Endothelial cell of umbilical vein (primary cell): ENCODE results near the gene DIP2C. TPM values are rescaled to one million over a fixed set of nuclear protein-coding genes. Genes with fewer than 3 reads are reported as not detected.

ENCODE experiments used
- BruUV-seq: library from RNA; stranded (reverse); fragments of 400-500 nt; replicated peaks from 2 replicates; lab custom pipeline; 2021; lab: Mats Ljungman, UMichigan
- CTCF ChIA-PET: fragments of 300-600, 350-600 bp; sonication (Branson Sonifier 250); formaldehyde crosslinking; loops from one replicate; lab custom pipeline; 2021; ENCODE audit warnings: antibody characterized with exemption, inconsistent platforms; lab: Charles Lee
- POLR2A ChIA-PET: fragments of 300-600, 350-600 bp; sonication (Branson Sonifier 250); formaldehyde crosslinking; loops from one replicate; lab custom pipeline; 2021; ENCODE audit warnings: antibody characterized with exemption, inconsistent platforms; lab: Charles Lee
- DNase-seq: peaks from one replicate; pipeline ENCODE4 v3.0.0-alpha.2; 2011; ENCODE audit warnings: low read depth, low spot score
- FAIRE-seq: peaks from 2 replicates; lab custom pipeline; 2011; peaks lifted over from hg19 to GRCh38; lab: Jason Lieb, UNC
- H2AFZ ChIP-seq: 2 replicates; pipeline ENCODE4 v1.6.0; 2012; ENCODE audit warnings: low read depth, low read length, control low read depth, inconsistent platforms
- H3K27ac ChIP-seq: 2 replicates; pipeline ENCODE4 v1.5.1; 2011; ENCODE audit warnings: low read depth, mild to moderate bottlenecking, control low read depth, low read length, moderate library complexity; ENCODE audit not compliant: insufficient read depth
- H3K27me3 ChIP-seq, 2 experiments: 2 replicates each; pipeline versions ENCODE4 v1.6.0 to v1.6.1; 2011; ENCODE audit warnings: low read length in 2 of 2, mixed read lengths in 1 of 2; ENCODE audit not compliant: control insufficient read depth in 2 of 2, insufficient read depth in 2 of 2
- H3K36me3 ChIP-seq, 2 experiments: 2 replicates in 1 of 2; 3 replicates in 1 of 2; pipeline ENCODE4 v1.5.1; 2011; ENCODE audit warnings: low read length in 2 of 2, mild to moderate bottlenecking in 1 of 2, moderate library complexity in 1 of 2; ENCODE audit not compliant: control insufficient read depth in 2 of 2, insufficient read depth in 2 of 2; ENCODE audit errors: extremely low read depth in 1 of 2
- H3K4me1 ChIP-seq: 3 replicates; pipeline ENCODE4 v1.5.1; 2011; ENCODE audit warnings: mild to moderate bottlenecking, low read length; ENCODE audit not compliant: control insufficient read depth, insufficient read depth; ENCODE audit errors: extremely low read depth
- H3K4me2 ChIP-seq: 2 replicates; pipeline ENCODE4 v1.6.1; 2011; ENCODE audit warnings: low read length, control low read depth, mixed read lengths; ENCODE audit not compliant: insufficient read depth
- H3K4me3 ChIP-seq, 3 experiments: fragments of 200-600 bp in 1 of 3; sonication (generic), shearing (Covaris generic) in 1 of 3; replicated peaks in 1 of 3; 2 replicates each; pipeline ENCODE4 v1.5.1; 2011 to 2016; ENCODE audit warnings: control low read depth in 3 of 3, low read length in 3 of 3, mild to moderate bottlenecking in 2 of 3, inconsistent platforms in 1 of 3, low read depth in 1 of 3, moderate library complexity in 1 of 3; ENCODE audit not compliant: insufficient read depth in 1 of 3
- H3K79me2 ChIP-seq: 2 replicates; pipeline ENCODE4 v1.6.0; 2012; ENCODE audit warnings: low read length, inconsistent platforms; ENCODE audit not compliant: control insufficient read depth, insufficient read depth
- H3K9ac ChIP-seq: replicated peaks from 2 replicates; pipeline ENCODE3; 2011; ENCODE audit warnings: low read length, control low read depth; ENCODE audit not compliant: insufficient read depth; ENCODE audit errors: extremely low read depth
- H3K9me1 ChIP-seq: replicated peaks from 3 replicates; pipeline ENCODE4 v1.6.0; 2011; ENCODE audit warnings: mild to moderate bottlenecking, low read length; ENCODE audit not compliant: control insufficient read depth, insufficient read depth; ENCODE audit errors: extremely low read depth
- H3K9me3 ChIP-seq: replicated peaks from 2 replicates; pipeline ENCODE4 v1.5.1; 2012; ENCODE audit warnings: low read length, inconsistent platforms; ENCODE audit not compliant: control insufficient read depth, insufficient read depth
- H4K20me1 ChIP-seq: replicated peaks from 2 replicates; pipeline ENCODE3; 2011; ENCODE audit warnings: mild to moderate bottlenecking, low read length; ENCODE audit not compliant: control insufficient read depth, insufficient read depth; ENCODE audit errors: extremely low read depth
- EZH2 ChIP-seq: IDR thresholded peaks from 2 replicates; pipeline ENCODE4 v1.6.1; 2012; ENCODE audit warnings: borderline replicate concordance, low read depth, mild to moderate bottlenecking, moderate library complexity, low read length, inconsistent platforms; ENCODE audit not compliant: severe bottlenecking
- FOS ChIP-seq: IDR thresholded peaks from 2 replicates; pipeline ENCODE4 v1.6.1; 2011; ENCODE audit warnings: mild to moderate bottlenecking, low read length, moderate library complexity, borderline replicate concordance; ENCODE audit not compliant: insufficient read depth
- GATA2 ChIP-seq: IDR thresholded peaks from 2 replicates; pipeline ENCODE4 v1.7.0; 2011; ENCODE audit warnings: low read depth, mild to moderate bottlenecking, moderate library complexity, mixed read lengths, low read length; ENCODE audit not compliant: insufficient read length, insufficient read depth
- JUN ChIP-seq: IDR thresholded peaks from 2 replicates; pipeline ENCODE4 v1.6.1; 2011; ENCODE audit warnings: borderline replicate concordance, low read depth; ENCODE audit not compliant: insufficient read length, insufficient read depth
- MYC ChIP-seq: IDR thresholded peaks from one replicate; pipeline ENCODE4 v1.6.1; 2011; ENCODE audit warnings: mild to moderate bottlenecking, low read depth, low read length
- POLR2A ChIP-seq: IDR thresholded peaks from 2 replicates; pipeline ENCODE4 v1.6.1; 2012; ENCODE audit warnings: low read depth, mild to moderate bottlenecking, control low read depth, low read length
- POLR2AphosphoS5 ChIP-seq: IDR thresholded peaks from 2 replicates; pipeline ENCODE4 v1.6.1; 2012; ENCODE audit warnings: low read depth, mild to moderate bottlenecking, control low read depth, low read length, moderate library complexity; ENCODE audit not compliant: insufficient read depth
- dilution Hi-C: fragments of 300-500 bp; cut with MboI; formaldehyde crosslinking; loops from one replicate; pipeline ENCODE4 v1.15.0; 2019; ENCODE audit warnings: low sequenced_read_pairs; ENCODE audit not compliant: extremely low pct_ligation_motif_present
- intact Hi-C: fragments of 100-400 bp; cut with micrococcal nuclease; formaldehyde crosslinking; loops from one replicate; pipeline ENCODE4 v1.10.0; 2022
- polyA plus RNA-seq, 4 experiments: library from polyadenylated mRNA; depleted of rRNA in 3 of 4; stranded (reverse) in 3 of 4; unstranded in 1 of 4; fragments of >200 nt; gene quantifications; 2 replicates each; pipeline versions ENCODE4 v1.2.1 to v1.2.3, GENCODE V29; 2011 to 2012; ENCODE audit warnings: missing spikeins in 1 of 4
- total RNA-seq: library from RNA; stranded (reverse); gene quantifications from 2 replicates; pipeline ENCODE4 v1.2.3, GENCODE V29; 2021
- TF ChIP-seq, protein P1 (sequence below): IDR thresholded peaks from 2 replicates; pipeline ENCODE4 v1.6.1; 2011; ENCODE audit not compliant: insufficient read depth, insufficient read length
- TF ChIP-seq, protein P2 (sequence below), 2 donors: IDR thresholded peaks; 1 replicate in 1 of 2; 2 replicates in 1 of 2; pipeline ENCODE4 v1.5.1; 2011; ENCODE audit warnings: low read length in 2 of 2, mild to moderate bottlenecking in 2 of 2, moderate library complexity in 2 of 2, control low read depth in 1 of 2, inconsistent platforms in 1 of 2, low read depth in 1 of 2; ENCODE audit not compliant: insufficient read depth in 1 of 2; ENCODE audit errors: extremely low read depth in 1 of 2

The DIP2C gene
- total and polyA plus RNA-seq, 2 donors (not counting 3 experiments of a cell fraction or from before 2014, with no cell fraction given), result 3.6 to 10.7 TPM

DNA sequence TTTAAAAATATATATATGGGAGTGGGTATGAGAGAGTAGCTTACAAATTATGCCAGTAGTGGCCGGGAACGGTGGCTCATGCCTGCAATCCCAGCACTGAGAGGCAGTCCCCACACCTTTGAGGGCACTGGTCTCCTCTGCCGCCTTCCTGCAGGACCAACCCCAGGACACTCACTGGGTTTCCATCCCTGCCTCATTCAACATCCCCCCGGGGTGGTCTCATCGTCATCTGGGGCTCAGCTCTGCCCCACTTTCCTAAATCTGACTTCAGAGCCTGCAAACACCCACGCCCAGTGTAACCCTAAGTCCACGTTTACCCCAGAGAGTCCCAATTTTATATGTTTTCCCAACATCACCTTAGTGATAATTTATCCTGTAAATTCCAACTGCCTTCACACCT is 96.5 kb downstream of the DIP2C start:
- no peaks in the 10 kb centered on the region for H3K9me1 ChIP-seq
- BruUV-seq, result no TSS peak
- no peak overlapping the region for H3K27ac ChIP-seq
- no peaks in the 10 kb centered on the region for H3K9me3 ChIP-seq
- H3K36me3 ChIP-seq, result no peaks in the 10 kb centered on the region
- H3K9ac ChIP-seq, result no peak overlapping the region
- no peak overlapping the region for H2AFZ ChIP-seq
- no peak for TF ChIP-seq MYC
- TF ChIP-seq JUN, result no peak
- no peak for TF ChIP-seq EZH2
- TF ChIP-seq, protein P1, sequence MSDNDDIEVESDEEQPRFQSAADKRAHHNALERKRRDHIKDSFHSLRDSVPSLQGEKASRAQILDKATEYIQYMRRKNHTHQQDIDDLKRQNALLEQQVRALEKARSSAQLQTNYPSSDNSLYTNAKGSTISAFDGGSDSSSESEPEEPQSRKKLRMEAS, result no peak
- TF ChIP-seq GATA2, result no peak
- no peak for TF ChIP-seq POLR2AphosphoS5
- TF ChIP-seq, protein P2, sequence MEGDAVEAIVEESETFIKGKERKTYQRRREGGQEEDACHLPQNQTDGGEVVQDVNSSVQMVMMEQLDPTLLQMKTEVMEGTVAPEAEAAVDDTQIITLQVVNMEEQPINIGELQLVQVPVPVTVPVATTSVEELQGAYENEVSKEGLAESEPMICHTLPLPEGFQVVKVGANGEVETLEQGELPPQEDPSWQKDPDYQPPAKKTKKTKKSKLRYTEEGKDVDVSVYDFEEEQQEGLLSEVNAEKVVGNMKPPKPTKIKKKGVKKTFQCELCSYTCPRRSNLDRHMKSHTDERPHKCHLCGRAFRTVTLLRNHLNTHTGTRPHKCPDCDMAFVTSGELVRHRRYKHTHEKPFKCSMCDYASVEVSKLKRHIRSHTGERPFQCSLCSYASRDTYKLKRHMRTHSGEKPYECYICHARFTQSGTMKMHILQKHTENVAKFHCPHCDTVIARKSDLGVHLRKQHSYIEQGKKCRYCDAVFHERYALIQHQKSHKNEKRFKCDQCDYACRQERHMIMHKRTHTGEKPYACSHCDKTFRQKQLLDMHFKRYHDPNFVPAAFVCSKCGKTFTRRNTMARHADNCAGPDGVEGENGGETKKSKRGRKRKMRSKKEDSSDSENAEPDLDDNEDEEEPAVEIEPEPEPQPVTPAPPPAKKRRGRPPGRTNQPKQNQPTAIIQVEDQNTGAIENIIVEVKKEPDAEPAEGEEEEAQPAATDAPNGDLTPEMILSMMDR (IDR thresholded peaks at IDR 0.05; ENCODE audit: extremely low read depth in 1 of 2, insufficient read depth in 1 of 2, low read depth in 1 of 2, low read length in 2 of 2), result no peak
- no peak for TF ChIP-seq FOS
- no peak for TF ChIP-seq POLR2A
- H3K4me2 ChIP-seq, result no peak overlapping the region
- no peak for FAIRE-seq
- H4K20me1 ChIP-seq, result no peaks in the 10 kb centered on the region
- no peak for DNase-seq
- dilution Hi-C loops, result no loop called here
- H3K4me1 ChIP-seq, result no peaks in the 10 kb centered on the region
- H3K79me2 ChIP-seq, result no peaks in the 10 kb centered on the region
- no peaks in the 10 kb centered on the region for H3K27me3 ChIP-seq
- intact Hi-C loops, result no loop called here
- ChIA-PET CTCF (no interaction called here), POLR2A (no interaction called here)
- H3K4me3 ChIP-seq, result no peak overlapping the region
